CD4-positive, alpha-beta T cell treated with Interleukin-17A for 4 hours (primary cell): Measurements from ENCODE around the gene SPDYE3.
"Not testable (repeated sequence)": the region's sequence is repeated elsewhere in the genome, so short reads cannot be mapped to it uniquely, and the experiment has no call there.

ENCODE experiments used
- DNase-seq: peaks from one replicate; pipeline ENCODE4 v3.0.0-alpha.2; 2020; ENCODE audit warnings: mixed read lengths

The SPDYE3 gene

GRCh38 chr7:100352984-100353684 is 45.6 kb downstream of the SPDYE3 start:
- no peak for DNase-seq

- peak; percentile 45 for DNase-seq
Measured at GRCh38 chr7:100353685-100354330, 46.3 kb downstream of the SPDYE3 start.

DNA sequence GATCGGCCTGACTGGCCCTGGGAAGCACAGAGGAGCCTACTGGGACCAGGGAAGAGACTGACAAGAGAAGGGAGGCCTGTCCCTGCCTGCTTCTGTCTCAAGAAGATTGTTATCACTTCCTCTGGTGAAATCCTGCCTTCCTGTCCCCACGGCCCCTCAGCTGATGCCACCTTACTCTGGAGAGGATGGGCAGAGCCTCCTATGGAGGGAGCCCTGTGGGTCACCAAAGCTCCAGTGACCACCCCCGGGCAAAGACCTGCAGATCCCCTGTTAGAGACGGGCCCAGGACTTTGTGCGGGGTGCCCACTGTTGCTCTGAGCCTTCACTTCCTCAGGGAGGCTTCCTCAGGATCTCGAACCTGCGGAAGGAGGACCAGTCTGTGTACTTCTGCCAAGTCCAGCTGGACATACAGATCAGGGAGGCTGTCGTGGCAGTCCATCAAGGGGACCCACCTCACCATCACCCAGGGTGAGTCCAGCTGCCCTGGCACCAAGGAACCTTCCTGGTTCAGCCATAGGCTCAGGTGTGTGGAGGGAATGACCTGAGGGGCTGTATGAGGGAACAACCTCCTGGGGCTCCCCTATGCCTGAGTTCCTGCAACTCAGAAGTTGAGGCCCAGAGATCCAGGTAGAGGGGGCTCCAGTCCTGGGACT is 49.0 kb downstream of the SPDYE3 start:
- DNase-seq, result no peak

DNA sequence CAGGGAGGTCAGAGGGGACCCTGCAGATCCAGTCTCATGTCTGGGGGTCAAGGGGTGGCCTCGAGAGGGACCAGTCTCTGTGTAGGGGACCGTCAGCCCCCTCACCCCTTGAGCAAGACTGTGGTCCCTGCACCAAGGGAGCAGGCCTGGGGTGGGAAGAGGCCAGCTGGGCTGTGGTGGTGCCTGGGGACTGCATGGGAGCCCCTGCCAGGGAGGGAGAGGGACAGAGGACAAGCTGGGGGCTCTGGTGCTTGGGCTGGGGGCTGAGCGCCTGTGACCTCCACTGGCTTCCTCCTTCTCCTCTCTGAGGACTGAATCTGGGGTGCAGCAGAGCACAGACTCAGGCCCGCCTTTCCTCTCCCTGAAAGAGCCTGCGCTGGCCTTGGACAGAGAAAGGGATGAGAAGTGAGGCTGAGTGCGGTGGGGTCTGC is 49.6 kb downstream of the SPDYE3 start:
- DNase-seq, result no peak

DNA sequence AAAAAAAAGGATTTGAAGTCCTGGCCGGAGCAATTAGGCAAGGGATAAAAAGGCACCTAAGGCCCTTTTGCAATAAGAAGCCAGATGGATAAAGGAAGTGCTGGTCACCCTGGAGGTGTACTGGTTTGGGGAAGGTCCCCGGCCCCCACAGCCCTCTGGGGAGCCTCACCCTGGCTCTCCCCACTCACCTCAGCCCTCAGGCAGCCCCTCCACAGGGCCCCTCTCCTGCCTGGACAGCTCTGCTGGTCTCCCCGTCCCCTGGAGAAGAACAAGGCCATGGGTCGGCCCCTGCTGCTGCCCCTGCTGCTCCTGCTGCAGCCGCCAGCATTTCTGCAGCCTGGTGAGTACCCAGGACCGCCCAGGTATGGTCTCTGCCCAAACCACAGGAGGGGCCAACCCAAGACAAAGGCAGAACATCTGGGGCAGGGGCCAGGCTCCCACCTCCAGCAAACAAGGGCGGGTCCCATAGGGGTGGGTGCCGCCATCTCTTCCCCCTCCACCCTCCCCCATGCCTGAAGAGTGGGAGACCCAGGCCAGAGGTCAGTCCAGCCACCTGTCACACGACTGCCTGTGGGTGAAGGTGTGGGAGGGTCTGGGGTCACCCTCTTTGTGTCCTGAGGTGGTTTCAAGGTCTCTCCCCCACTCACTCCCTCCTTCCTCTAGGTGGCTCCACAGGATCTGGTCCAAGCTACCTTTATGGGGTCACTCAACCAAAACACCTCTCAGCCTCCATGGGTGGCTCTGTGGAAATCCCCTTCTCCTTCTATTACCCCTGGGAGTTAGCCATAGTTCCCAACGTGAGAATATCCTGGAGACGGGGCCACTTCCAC is 50.7 kb downstream of the SPDYE3 start, which contains the start of gene PILRB:
Gene PILRB, plus strand, starts transcription at position 91 of the 830 bp plus-strand sequence. Its CDS starts 186 bp downstream, at position 277.
- DNase-seq, result no peak

DNA sequence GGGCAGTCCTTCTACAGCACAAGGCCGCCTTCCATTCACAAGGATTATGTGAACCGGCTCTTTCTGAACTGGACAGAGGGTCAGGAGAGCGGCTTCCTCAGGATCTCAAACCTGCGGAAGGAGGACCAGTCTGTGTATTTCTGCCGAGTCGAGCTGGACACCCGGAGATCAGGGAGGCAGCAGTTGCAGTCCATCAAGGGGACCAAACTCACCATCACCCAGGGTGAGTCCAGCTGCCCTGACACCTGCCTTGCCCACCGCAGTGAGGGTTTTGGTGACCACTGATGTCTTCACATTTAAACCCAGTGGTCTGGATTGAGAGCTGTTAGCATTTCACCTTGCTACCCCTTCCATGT is 51.3 kb downstream of the SPDYE3 start:
- DNase-seq, result no peak

- DNase-seq, result no peak
Measured at GRCh38 chr7:100360135-100360854, 52.8 kb downstream of the SPDYE3 start.

DNA sequence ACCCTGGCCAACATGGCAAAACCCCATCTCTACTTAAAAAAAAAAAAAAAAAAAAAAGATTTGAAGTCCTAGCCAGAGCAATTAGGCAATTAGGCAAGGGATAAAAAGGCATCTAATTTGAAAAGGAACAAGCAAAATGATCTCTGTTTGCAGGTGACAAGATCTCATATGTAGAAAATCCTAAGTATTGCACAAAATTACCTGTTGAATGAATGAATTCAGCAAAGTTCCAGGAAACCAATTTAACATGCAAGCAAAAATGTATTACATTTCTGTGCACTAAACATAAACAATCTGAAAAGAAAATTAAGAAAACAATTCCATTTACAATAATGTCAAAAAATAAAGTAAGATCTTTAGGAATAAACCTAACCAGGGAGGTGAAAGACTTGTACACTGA is 55.6 kb downstream of the SPDYE3 start:
- no peak for DNase-seq

- DNase-seq, result not testable (repeated sequence)
Measured at GRCh38 chr7:100363797-100364196, 56.3 kb downstream of the SPDYE3 start.

DNA sequence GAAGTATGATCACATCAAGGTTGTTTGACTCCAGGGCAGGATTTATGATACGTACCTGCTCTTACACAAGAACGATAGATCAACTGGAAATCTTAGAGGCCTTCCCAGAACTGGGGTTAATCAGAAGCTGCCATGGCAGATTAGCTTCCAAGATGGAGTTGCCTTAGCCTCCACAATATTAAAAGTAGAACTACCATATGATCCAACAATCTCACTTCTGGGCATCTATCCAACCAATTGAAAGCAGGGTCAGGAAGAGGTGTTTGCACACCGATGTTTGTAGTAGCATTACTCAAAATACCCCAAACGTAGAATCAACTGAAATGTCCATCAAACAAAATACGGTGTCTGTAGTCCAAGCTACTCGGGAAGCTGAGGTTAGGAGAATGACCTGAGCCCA is 57.0 kb downstream of the SPDYE3 start:
- DNase-seq, result no peak

DNA sequence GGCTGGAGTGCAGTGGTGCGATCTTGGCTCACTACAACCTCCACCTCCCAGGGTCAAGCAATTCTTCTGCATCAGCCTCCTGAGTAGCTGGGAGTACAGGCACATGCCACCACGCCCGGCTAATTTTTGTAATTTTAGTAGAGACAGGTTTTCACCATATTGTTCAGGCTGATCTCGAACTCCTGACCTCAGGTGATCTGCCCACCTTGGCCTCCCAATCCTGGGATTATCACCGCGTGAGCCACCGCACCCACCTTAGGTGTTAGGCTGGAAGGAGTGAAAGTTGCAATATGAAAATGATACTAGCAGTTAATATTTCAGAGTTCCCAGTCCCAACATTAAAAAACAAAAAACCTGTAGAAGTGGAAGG is 58.5 kb downstream of the SPDYE3 start:
- not testable (repeated sequence) for DNase-seq

DNA sequence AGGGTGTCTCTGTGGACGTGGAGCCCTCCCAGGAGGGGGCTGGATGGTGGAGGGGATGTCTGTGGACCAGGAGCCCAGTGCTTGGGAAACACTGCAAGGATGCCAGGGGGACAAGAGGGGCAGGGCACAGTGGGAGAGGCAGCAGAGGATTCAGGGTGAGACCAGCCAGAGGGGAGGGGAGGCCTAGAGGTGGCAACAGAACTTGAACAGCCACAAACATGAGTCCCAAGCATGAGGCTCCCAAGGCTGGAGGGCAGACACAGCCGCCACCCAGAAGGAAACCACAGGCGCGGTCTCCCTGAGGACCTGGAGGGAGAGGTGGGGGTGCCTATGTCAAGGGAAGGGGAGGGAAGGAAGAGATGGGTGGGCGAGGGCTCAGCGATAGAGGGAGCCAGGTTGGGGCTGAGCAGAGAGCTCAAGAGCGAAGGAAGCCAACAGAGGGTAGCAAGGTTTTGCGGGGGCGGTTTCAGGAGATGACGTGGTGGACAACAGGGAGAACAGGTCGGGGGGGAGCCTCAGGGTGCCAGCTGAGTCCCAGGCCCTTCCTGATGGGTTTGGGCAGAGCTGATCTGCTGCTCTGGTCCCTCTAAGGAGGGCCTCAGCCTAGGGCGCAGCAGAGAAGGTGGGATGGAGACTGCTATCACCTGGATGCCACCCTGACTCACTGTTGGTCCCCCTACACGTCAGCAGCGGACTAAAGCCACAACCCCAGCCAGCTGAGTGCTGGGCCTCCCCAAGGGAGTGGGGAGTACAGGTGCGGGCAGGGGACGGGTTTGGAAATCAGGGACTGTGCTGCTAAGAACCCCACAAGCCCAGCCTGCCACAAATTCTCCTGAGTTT is 59.1 kb downstream of the SPDYE3 start:
- no peak for DNase-seq

DNA sequence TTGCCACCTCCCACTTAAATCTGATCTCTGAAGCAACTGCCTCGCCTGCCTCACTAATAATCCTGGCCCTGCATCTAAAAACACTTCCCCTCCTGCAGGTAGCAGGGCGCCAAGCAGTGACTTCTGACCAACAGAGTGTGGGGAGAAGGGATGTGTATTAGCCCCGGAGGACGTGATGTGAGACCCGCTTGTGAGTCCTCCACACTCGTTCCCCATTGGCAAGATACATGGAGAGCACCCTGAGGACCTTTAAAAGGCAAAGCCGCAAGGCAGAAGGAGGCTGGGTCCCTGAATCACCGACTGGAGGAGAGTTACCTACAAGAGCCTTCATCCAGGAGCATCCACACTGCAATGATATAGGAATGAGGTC is 59.7 kb downstream of the SPDYE3 start:
- no peak for DNase-seq

DNA sequence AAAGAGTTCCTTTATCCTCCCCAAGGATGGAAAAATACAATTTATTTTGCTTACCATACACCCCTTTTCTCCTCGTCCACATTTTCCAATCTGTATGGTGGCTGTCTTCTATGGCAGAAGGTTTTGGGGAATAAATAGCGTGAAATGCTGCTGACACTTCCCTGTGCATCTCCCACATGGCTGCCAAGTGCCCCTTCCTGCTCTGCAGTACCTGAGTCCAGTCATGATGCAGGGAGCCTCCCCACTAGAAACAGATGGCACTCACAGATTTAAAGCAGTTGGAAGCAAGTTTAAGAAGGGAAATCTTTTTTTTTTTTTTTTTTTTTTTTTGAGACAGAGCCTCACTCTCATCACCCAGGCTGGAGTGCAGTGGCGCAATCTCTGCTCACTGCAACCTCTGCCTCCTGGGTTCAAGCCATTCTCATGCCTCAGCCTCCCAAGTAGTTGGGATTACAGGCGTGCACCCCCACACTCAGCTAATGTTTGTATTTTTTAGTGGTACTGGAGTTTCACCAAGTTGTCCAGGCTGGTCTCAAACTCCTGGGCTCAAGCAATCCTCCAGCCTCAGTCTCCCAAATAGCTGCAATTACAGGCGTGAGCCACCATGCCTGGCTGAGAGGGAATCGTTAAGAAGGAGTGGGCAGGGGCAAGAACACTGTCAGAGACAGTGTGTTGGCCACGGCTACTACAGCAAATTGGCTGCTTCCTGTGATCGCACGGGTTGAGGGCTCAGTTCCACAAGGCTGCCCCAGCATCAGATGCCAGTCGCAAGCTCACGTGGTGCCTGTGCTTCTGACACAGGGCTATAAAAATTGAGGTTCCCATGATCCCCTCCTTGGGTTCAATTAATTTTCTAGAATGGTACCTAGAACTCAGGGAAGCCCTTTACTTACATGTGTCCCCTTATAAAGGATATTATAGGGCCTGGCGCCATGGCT is 60.4 kb downstream of the SPDYE3 start:
- no peak for DNase-seq

DNA sequence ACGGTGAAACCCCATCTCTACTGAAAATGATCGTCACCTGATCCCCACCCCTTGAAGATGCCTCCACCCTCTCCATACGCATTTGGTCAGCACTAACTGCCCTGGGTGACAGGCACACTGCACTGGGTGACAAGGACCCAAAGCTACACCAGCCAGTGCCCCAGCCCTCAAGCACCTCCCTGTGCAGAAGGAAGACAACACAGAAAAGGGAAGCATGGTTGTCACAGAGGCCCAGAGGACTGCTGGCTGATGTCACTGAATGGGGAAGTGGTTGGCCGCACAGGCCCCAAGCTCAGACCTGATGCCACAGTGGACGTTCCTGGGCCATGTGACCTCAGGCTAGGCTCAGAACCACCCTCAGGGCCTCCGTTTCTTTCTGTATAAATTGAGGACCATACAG is 61.6 kb downstream of the SPDYE3 start:
- DNase-seq, result peak; percentile 9

GRCh38 chr7:100370303-100370702 is 62.8 kb downstream of the SPDYE3 start:
- no peak for DNase-seq

GRCh38 chr7:100370746-100371145 is 63.2 kb downstream of the SPDYE3 start:
- DNase-seq, result no peak

GRCh38 chr7:100371561-100372171 is 64.2 kb downstream of the SPDYE3 start:
- DNase-seq, result no peak
